ACC112 (cell line): ENCODE data around the gene AP5S1.
"Not testable (repeated sequence)": the region's sequence is repeated elsewhere in the genome, so short reads cannot be mapped to it uniquely, and the experiment has no call there.

Source experiments
- H2AFZ ChIP-seq: fragments of 200-600 bp; sonication (generic); one replicate; pipeline ENCODE4 v1.6.0; 2017; ENCODE audit warnings: antibody characterized with exemption, low read length; ENCODE audit not compliant: unreplicated experiment
- H3K27ac ChIP-seq: fragments of 200-600 bp; sonication (generic); 2 replicates; pipeline ENCODE4 v1.5.1; 2014; ENCODE audit warnings: low read depth, mild to moderate bottlenecking, antibody characterized with exemption, low read length, moderate library complexity
- H3K27me3 ChIP-seq: fragments of 200-600 bp; sonication (generic); 2 replicates; pipeline ENCODE4 v1.6.1; 2014; ENCODE audit warnings: mild to moderate bottlenecking, antibody characterized with exemption, low read length, moderate library complexity, mixed read lengths; ENCODE audit not compliant: insufficient read depth
- H3K36me3 ChIP-seq: fragments of 200-600 bp; sonication (generic); 2 replicates; pipeline ENCODE4 v1.6.1; 2016; ENCODE audit warnings: mild to moderate bottlenecking, antibody characterized with exemption, low read length, moderate library complexity, mixed read lengths; ENCODE audit not compliant: insufficient read depth
- H3K4me1 ChIP-seq: fragments of 200-600 bp; sonication (generic); one replicate; pipeline ENCODE4 v1.6.1; 2016; ENCODE audit warnings: low read length, mixed read lengths; ENCODE audit not compliant: insufficient read depth, unreplicated experiment, control insufficient read depth
- H3K4me3 ChIP-seq: fragments of 200-600 bp; sonication (generic); 2 replicates; pipeline ENCODE4 v1.5.1; 2014; ENCODE audit warnings: mild to moderate bottlenecking, low read depth, low read length
- H3K79me2 ChIP-seq: fragments of 200-600 bp; sonication (generic); one replicate; pipeline ENCODE4 v1.6.0; 2016; ENCODE audit warnings: low read length; ENCODE audit not compliant: control insufficient read depth, unreplicated experiment, insufficient read depth

The AP5S1 gene

DNA sequence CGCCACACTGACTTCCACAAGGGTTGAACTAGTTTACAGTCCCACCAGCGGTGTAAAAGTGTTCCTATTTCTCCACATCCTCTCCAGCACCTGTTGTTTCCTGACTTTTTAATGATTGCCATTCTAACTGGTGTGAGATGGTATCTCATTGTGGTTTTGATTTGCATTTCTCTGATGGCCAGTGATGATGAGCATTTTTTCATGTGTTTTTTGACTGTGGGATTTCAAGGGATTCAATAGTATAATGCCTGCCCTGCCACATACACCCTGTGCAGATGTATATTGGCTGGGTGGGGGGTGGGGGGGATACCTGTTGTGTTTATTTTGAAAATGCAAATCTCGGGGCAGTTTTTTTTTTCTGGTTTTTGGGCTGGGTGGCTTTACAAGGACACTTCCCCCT, 26.2 kb upstream of the AP5S1 start:
- not testable (repeated sequence) for H3K27me3 ChIP-seq, H2AFZ ChIP-seq, H3K4me3 ChIP-seq, H3K27ac ChIP-seq
- Histone ChIP-seq H3K36me3 (peaks cover 16% of the 10 kb centered on the region; the same call in 1 of the 2 replicates), H3K79me2 (peaks cover 29% of the 10 kb centered on the region), H3K4me1 (peaks cover 21% of the 10 kb centered on the region)

DNA sequence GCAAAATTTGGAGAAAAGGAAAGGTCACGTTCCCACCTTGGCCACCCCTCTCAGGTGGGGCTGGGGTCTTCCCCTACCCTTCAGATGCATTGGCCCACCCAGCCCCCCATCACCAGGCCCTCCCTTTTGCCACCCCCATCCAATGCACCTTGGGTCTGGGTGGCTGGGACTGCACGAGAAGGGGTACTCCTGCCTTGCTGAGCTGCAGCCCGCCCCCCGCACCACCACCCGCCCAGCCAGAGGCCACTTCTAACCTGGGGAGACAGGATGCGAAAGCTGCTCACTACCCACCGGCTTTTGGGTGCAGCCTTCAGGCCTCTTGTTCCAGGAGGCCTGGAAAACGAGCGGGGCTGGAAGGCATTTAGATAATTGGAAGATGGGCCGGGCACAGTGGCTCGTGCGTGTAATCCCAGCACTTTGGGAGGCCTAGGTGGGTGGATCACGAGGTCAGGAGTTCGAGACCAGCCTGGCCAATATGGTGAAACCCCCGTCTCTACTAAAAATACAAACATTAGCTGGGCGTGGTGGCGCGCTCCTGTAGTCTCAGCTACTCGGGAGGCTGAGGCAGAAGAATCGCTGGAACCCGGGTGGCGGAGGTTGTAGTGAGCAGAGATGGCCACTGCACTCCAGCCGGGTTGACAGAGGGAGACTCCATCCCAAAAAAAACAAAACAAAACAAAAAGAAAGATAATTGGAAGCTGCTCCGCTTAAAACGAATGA, 25.5 kb upstream of the AP5S1 start:
- Histone ChIP-seq H3K4me3 (peak overlapping the region; percentile 85), H3K27me3 (no peaks in the 10 kb centered on the region), H3K79me2 (peaks cover 36% of the 10 kb centered on the region), H2AFZ (no peak overlapping the region), H3K4me1 (peaks cover 26% of the 10 kb centered on the region), H3K27ac (peak overlapping the region; percentile 90), H3K36me3 (peaks cover 17% of the 10 kb centered on the region; the same call in 1 of the 2 replicates)

DNA sequence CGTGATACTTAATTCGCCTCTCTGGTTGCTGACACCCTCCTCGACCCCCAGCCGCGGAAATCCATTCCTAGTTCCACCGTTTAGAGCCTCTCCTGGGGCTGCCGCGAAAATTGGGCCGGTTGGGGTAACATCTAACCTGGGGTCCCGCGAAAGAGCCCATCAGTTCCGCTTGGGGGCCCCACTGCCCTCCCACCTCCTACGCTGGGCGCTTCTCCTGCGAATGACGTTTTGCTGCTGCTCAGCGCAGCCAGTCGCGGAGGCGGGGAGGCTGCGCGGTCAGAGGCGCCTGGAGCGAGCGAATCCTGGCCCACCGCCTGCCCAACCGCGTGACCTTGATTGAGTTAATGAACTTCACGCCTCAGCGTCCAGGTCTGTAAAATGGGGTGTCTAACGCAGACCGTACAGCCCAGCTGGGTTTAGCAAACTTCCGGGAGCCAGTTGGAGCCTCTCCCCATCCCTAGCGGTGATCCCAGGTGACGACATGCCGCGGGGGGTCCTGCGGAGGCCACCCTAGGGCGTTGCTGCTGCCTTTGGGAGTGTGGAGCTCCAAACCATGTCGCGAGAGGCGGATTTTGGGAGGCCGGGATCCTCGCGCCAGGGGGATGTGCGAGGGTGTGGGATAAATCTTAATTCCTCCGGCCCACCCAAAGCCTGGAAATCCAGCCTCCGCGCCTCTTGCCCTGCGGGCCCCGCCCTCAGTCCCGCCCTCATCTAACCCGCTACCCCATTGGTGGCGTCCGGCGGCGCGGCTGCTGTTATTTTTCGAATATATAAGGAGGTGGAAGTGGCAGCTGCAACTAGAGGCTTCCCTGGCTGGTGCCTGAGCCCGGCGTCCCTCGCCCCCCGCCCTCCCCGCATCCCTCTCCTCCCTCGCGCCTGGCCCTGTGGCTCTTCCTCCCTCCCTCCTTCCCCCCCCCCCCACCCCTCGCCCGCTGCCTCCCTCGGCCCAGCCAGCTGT, 24.6 kb upstream of the AP5S1 start, which contains the start of gene CDC25B:
CDC25B (plus strand) TSS at position 800 of the 958 bp plus-strand sequence. CDS start 222 bp downstream, outside the sequence.
- peak within 1 kb of the TSS; percentile 85 for H3K4me3 ChIP-seq
- H3K79me2 ChIP-seq = peaks cover 43% of the 10 kb centered on the region
- H3K36me3 ChIP-seq = peaks cover 23% of the 10 kb centered on the region; the same call in 1 of the 2 replicates
- H3K27ac ChIP-seq = peak within 1 kb of the TSS; percentile 90
- H2AFZ ChIP-seq = peak within 1 kb of the TSS; percentile 88
- H3K27me3 ChIP-seq = no peaks in the 10 kb centered on the region
- H3K4me1 ChIP-seq = peaks cover 26% of the 10 kb centered on the region

DNA sequence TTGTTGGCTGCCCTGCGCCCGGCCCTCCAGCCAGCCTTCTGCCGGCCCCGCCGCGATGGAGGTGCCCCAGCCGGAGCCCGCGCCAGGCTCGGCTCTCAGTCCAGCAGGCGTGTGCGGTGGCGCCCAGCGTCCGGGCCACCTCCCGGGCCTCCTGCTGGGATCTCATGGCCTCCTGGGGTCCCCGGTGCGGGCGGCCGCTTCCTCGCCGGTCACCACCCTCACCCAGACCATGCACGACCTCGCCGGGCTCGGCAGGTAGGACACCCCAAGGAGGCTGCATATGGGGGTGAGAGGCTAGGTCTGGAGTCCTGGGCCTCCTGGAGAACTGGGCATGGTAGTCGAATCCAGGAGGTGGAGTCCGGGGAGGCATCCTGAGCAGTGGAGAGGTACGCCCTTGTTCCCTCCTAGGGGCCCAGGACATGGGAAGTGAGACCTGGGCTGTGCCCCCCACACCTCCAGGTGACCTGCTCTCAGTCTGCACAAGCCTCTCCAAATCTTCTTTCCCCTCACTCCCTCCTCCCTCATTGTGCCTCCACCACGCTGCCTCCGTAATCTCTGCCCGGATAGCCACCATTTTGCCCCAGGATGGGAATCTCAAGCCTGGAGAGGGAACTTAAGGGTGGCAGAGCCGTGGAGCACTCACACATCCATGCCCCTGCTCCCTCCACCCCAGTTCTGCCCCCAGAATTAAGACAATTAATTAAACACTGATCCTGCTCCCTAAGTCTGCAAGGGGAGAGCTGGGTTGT, 23.7 kb upstream of the AP5S1 start:
- Histone ChIP-seq H3K79me2 (peaks cover 52% of the 10 kb centered on the region), H3K27ac (peak overlapping the region; percentile 60), H3K27me3 (no peaks in the 10 kb centered on the region), H2AFZ (no peak overlapping the region), H3K4me1 (peaks cover 26% of the 10 kb centered on the region), H3K36me3 (peaks cover 31% of the 10 kb centered on the region; the same call in 1 of the 2 replicates), H3K4me3 (peak overlapping the region; percentile 85)

DNA sequence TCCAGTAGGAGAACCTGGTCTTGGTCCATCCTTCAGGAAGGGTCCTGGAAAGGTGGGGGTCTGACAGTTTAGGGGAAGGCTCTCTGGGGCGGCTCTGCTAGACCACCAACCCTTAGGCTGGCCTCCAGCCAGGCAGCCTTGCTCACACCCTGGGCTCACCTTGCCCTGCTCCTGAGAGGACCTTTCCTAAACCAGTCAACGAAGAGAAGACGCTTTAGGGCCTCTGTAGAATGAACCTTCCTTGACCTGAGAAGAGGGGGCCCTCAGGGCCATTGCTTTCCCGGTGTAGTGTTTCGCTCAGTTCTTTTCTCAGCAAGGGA, 23.2 kb upstream of the AP5S1 start:
- no peaks in the 10 kb centered on the region for H3K27me3 ChIP-seq
- H3K4me1 ChIP-seq = peaks cover 26% of the 10 kb centered on the region
- peaks cover 36% of the 10 kb centered on the region; the same call in 1 of the 2 replicates for H3K36me3 ChIP-seq
- H3K79me2 ChIP-seq = peaks cover 55% of the 10 kb centered on the region
- H2AFZ ChIP-seq = no peak overlapping the region
- H3K27ac ChIP-seq = peak overlapping the region; percentile 60; the same call in 1 of the 2 replicates
- H3K4me3 ChIP-seq = peak overlapping the region; percentile 85

DNA sequence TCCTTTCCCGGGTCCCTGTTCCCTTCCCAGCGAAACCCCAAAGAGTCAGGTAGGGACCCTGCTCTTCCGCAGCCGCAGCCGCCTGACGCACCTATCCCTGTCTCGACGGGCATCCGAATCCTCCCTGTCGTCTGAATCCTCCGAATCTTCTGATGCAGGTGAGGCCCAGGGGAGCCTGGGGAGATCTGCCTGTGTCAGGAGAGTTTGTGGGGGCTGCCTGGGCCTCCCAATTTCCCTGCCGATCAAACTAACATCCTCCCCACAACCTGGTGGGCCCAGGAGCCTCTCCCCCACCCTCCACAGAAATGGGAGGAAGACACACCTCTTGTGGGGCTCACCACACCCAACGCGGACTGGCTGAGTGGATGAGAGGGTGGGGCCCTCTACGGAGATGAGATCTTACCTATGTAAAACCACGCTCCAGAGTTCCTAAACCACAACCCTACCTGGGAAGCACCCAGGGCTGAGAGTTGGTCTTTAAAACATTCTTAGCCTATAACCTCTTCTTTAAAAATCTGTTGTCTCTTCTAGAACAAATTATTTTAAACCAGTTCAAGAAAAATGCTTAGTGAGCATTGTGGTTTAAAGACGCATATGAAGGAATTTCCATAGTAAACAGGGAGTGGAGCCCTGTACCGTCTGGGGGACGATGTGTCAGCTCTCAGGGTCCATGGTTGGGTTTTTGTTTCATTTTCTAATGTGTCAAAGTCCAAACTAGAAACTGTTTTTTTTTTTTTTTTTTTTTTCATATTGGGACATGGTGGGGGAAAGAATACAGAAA, 22.6 kb upstream of the AP5S1 start:
- Histone ChIP-seq H3K36me3 (peaks cover 41% of the 10 kb centered on the region; the same call in 1 of the 2 replicates), H3K27ac (peak overlapping the region; percentile 60), H3K79me2 (peaks cover 55% of the 10 kb centered on the region), H3K4me3 (peak overlapping the region; percentile 85), H3K4me1 (peaks cover 26% of the 10 kb centered on the region), H3K27me3 (no peaks in the 10 kb centered on the region), H2AFZ (no peak overlapping the region)

DNA sequence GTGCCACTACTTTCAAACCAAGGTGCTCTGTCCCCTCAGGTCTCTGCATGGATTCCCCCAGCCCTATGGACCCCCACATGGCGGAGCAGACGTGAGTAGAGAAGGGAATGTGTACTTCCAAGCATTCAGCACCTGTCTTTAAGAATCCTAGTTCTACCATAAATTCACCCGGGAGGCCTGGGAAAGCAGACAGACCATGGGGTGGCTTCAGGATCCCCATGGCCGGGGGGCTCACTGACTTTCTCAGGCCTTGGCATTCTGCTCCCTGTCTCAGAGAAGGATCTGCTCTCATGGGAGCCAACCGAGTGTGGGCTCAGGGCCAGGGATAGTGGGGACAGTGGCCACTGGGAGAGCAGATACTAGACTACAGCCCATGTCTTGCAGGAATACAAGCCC, 22.0 kb upstream of the AP5S1 start:
- Histone ChIP-seq H3K27me3 (no peaks in the 10 kb centered on the region), H3K79me2 (peaks cover 55% of the 10 kb centered on the region), H2AFZ (no peak overlapping the region), H3K27ac (peak overlapping the region; percentile 60), H3K4me1 (peaks cover 26% of the 10 kb centered on the region), H3K4me3 (peak overlapping the region; percentile 85), H3K36me3 (peaks cover 47% of the 10 kb centered on the region; the same call in 1 of the 2 replicates)

DNA sequence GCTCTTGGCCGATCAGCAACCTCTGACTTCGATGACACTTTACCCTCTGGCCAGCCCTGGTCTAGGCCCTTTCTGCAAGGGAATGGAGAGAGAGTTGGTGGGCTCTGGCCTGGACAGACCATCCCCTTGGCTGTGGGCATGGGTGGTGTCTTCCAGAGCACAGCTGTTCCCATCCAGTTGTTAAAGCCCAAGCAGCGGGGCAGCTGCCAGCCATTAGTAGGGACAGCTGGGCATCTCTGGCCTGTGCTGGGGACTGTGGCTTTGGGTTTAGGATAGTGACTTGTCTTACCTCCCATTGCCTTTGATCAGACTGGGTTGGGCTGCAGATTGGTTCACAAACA, 21.5 kb upstream of the AP5S1 start:
- Histone ChIP-seq H2AFZ (no peak overlapping the region), H3K27me3 (no peaks in the 10 kb centered on the region), H3K4me1 (peaks cover 29% of the 10 kb centered on the region), H3K36me3 (peaks cover 47% of the 10 kb centered on the region), H3K79me2 (peaks cover 55% of the 10 kb centered on the region), H3K4me3 (peak overlapping the region; percentile 85), H3K27ac (no peak overlapping the region)

DNA sequence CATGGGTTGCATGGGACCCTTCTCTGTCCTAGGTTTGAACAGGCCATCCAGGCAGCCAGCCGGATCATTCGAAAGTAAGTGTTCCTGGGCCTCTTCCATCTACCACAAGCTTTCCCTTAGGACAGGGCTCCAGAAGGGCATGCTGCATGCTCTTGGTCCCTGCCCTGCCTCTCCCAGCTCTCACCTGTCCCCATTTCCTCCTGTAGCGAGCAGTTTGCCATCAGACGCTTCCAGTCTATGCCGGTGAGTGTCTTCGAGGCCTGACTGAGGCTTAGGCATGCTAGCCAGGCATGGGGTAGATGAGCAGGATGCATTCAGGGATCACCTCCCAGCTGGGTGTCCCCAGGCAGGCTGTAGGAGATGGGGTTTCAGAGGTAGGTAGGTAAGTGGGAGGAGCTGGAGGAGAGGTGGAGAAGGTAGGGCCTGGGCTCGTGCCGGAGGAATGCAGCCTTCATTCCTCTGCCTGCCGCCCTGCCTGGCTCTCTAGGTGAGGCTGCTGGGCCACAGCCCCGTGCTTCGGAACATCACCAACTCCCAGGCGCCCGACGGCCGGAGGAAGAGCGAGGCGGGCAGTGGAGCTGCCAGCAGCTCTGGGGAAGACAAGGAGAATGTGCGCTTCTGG, 20.0 kb upstream of the AP5S1 start:
- Histone ChIP-seq H3K4me1 (peaks cover 37% of the 10 kb centered on the region), H3K79me2 (peaks cover 55% of the 10 kb centered on the region), H2AFZ (no peak overlapping the region), H3K27me3 (no peaks in the 10 kb centered on the region), H3K4me3 (no peak overlapping the region), H3K27ac (no peak overlapping the region), H3K36me3 (peaks cover 54% of the 10 kb centered on the region)
